Mononuclear cell (primary cell): ENCODE results near the gene LYST. TPM values are rescaled to one million over a fixed set of nuclear protein-coding genes. Genes with fewer than 3 reads are reported as not detected.

Source experiments
- H3K27me3 ChIP-seq: 2 replicates; pipeline ENCODE4 v1.6.0; 2011; ENCODE audit warnings: low read length, control low read depth; ENCODE audit not compliant: insufficient read depth
- H3K4me1 ChIP-seq: 2 replicates; pipeline ENCODE4 v1.5.1; 2011; ENCODE audit warnings: mild to moderate bottlenecking, low read length, control low read depth; ENCODE audit not compliant: insufficient read depth
- H3K4me3 ChIP-seq: 2 replicates; pipeline ENCODE4 v1.5.1; 2011; ENCODE audit warnings: mild to moderate bottlenecking, low read length, moderate library complexity
- H3K9me3 ChIP-seq: 2 replicates; pipeline ENCODE4 v1.5.1; 2011; ENCODE audit warnings: low read depth, mild to moderate bottlenecking, control low read depth, low read length
- total RNA-seq: library from RNA; depleted of rRNA; stranded (reverse); fragments of >200 nt; gene quantifications from one replicate; pipeline ENCODE4 v1.2.3, GENCODE V29; 2012

LYST gene
- total RNA-seq, 1 donor = 59.6 TPM

- no peaks in the 10 kb centered on the region for H3K4me1 ChIP-seq
- H3K27me3 ChIP-seq = no peaks in the 10 kb centered on the region
- peaks cover 42% of the 10 kb centered on the region for H3K9me3 ChIP-seq
- H3K4me3 ChIP-seq = no peak overlapping the region
Measured at GRCh38 chr1:235673981-235674380, 192.7 kb downstream of the LYST start.

- H3K27me3 ChIP-seq = no peaks in the 10 kb centered on the region
- H3K9me3 ChIP-seq = peaks cover 42% of the 10 kb centered on the region
- H3K4me1 ChIP-seq = no peaks in the 10 kb centered on the region
- no peak overlapping the region for H3K4me3 ChIP-seq
Measured at GRCh38 chr1:235671992-235672391, 194.7 kb downstream of the LYST start.

- Histone ChIP-seq H3K9me3 (peaks cover 35% of the 10 kb centered on the region), H3K27me3 (no peaks in the 10 kb centered on the region), H3K4me1 (no peaks in the 10 kb centered on the region), H3K4me3 (no peak overlapping the region)
Measured at GRCh38 chr1:235670157-235670776, 196.4 kb downstream of the LYST start.

GRCh38 chr1:235669277-235669676 lies 197.4 kb downstream of the LYST start:
- H3K4me3 ChIP-seq = no peak overlapping the region

GRCh38 chr1:235663628-235664027 lies 203.1 kb downstream of the LYST start:
- H3K27me3 ChIP-seq = no peaks in the 10 kb centered on the region
- H3K4me3 ChIP-seq = no peak overlapping the region

More at GRCh38 chr1:235669277-235669676, 197.4 kb downstream of the LYST start:
- H3K9me3 ChIP-seq = peaks cover 35% of the 10 kb centered on the region
- H3K4me1 ChIP-seq = no peaks in the 10 kb centered on the region
- H3K27me3 ChIP-seq = no peaks in the 10 kb centered on the region

GRCh38 chr1:235661568-235661967 lies 205.1 kb downstream of the LYST start:
- Histone ChIP-seq H3K4me1 (no peaks in the 10 kb centered on the region), H3K9me3 (no peaks in the 10 kb centered on the region), H3K4me3 (no peak overlapping the region), H3K27me3 (no peaks in the 10 kb centered on the region)

More at GRCh38 chr1:235663628-235664027, 203.1 kb downstream of the LYST start:
- Histone ChIP-seq H3K4me1 (no peaks in the 10 kb centered on the region), H3K9me3 (no peaks in the 10 kb centered on the region)

- Histone ChIP-seq H3K27me3 (peaks cover 5% of the 10 kb centered on the region), H3K4me1 (no peaks in the 10 kb centered on the region), H3K9me3 (no peaks in the 10 kb centered on the region), H3K4me3 (no peak overlapping the region)
Measured at GRCh38 chr1:235659186-235659771, 207.4 kb downstream of the LYST start.

- H3K27me3 ChIP-seq = peaks cover 17% of the 10 kb centered on the region
- no peaks in the 10 kb centered on the region for H3K4me1 ChIP-seq
- H3K9me3 ChIP-seq = no peaks in the 10 kb centered on the region
- no peak overlapping the region for H3K4me3 ChIP-seq
Measured at GRCh38 chr1:235657747-235658526, 208.8 kb downstream of the LYST start.

- Histone ChIP-seq H3K4me1 (no peaks in the 10 kb centered on the region), H3K9me3 (no peaks in the 10 kb centered on the region), H3K27me3 (peaks cover 23% of the 10 kb centered on the region), H3K4me3 (no peak overlapping the region)
Measured at GRCh38 chr1:235657269-235657668, 209.4 kb downstream of the LYST start.

GRCh38 chr1:235652364-235652763 lies 214.3 kb downstream of the LYST start:
- Histone ChIP-seq H3K27me3 (peaks cover 64% of the 10 kb centered on the region), H3K4me3 (no peak overlapping the region), H3K9me3 (no peaks in the 10 kb centered on the region), H3K4me1 (peaks cover 21% of the 10 kb centered on the region)

GRCh38 chr1:235651170-235651806 lies 215.4 kb downstream of the LYST start:
- peaks cover 21% of the 10 kb centered on the region for H3K4me1 ChIP-seq
- no peaks in the 10 kb centered on the region for H3K9me3 ChIP-seq
- H3K4me3 ChIP-seq = no peak overlapping the region
- H3K27me3 ChIP-seq = peaks cover 74% of the 10 kb centered on the region

GRCh38 chr1:235650341-235651169 lies 216.2 kb downstream of the LYST start:
- H3K27me3 ChIP-seq = peaks cover 80% of the 10 kb centered on the region
- no peaks in the 10 kb centered on the region for H3K9me3 ChIP-seq
- H3K4me1 ChIP-seq = peaks cover 21% of the 10 kb centered on the region
- H3K4me3 ChIP-seq = no peak overlapping the region

GRCh38 chr1:235649368-235650163 lies 217.1 kb downstream of the LYST start, which contains the start of gene GNG4:
TSS of gene GNG4 (minus strand) at chr1:235649784. CDS start at chr1:235583838, 65,946 bp downstream.
- Histone ChIP-seq H3K9me3 (no peaks in the 10 kb centered on the region), H3K4me3 (no peak within 1 kb of the TSS), H3K4me1 (peaks cover 21% of the 10 kb centered on the region), H3K27me3 (peaks cover 76% of the 10 kb centered on the region)

- Histone ChIP-seq H3K27me3 (peaks cover 71% of the 10 kb centered on the region), H3K9me3 (no peaks in the 10 kb centered on the region), H3K4me3 (no peak overlapping the region), H3K4me1 (peaks cover 21% of the 10 kb centered on the region)
Measured at GRCh38 chr1:235648954-235649367, 217.7 kb downstream of the LYST start.
